Astrocyte (in vitro differentiated cells and primary cell): ENCODE measurements around the gene WIPF3. TPM values are rescaled to one million over a fixed set of nuclear protein-coding genes. Genes with fewer than 3 reads are reported as not detected.
A peak's percentile ranks its signal among the peaks of the same experiment; 100 is the strongest.

Source experiments
- DNase-seq: peaks from one replicate; pipeline ENCODE4 v3.0.0-alpha.2; 2010; ENCODE audit warnings: low read depth
- FAIRE-seq: peaks from 2 replicates; lab custom pipeline; 2011; peaks lifted over from hg19 to GRCh38; lab: Jason Lieb, UNC
- H2AFZ ChIP-seq: 2 replicates; pipeline ENCODE4 v1.6.0; 2012; ENCODE audit warnings: low read depth, low read length, inconsistent platforms
- H3K27ac ChIP-seq: 2 replicates; pipeline ENCODE4 v1.5.1; 2011; ENCODE audit warnings: low read depth, low read length, inconsistent platforms
- H3K27me3 ChIP-seq: 2 replicates; pipeline ENCODE4 v1.6.0; 2011; ENCODE audit warnings: low read length, inconsistent platforms; ENCODE audit not compliant: insufficient read depth
- H3K36me3 ChIP-seq: 2 replicates; pipeline ENCODE4 v1.5.1; 2011; ENCODE audit warnings: low read length, inconsistent platforms; ENCODE audit not compliant: insufficient read depth
- H3K4me1 ChIP-seq: 2 replicates; pipeline ENCODE4 v1.5.1; 2011; ENCODE audit warnings: low read length, inconsistent platforms; ENCODE audit not compliant: insufficient read depth
- H3K4me2 ChIP-seq: 2 replicates; pipeline ENCODE4 v1.6.0; 2012; ENCODE audit warnings: low read length, inconsistent platforms
- H3K4me3 ChIP-seq: 2 replicates; pipeline ENCODE4 v1.5.1; 2011; ENCODE audit warnings: low read depth, mild to moderate bottlenecking, low read length, inconsistent platforms; ENCODE audit not compliant: insufficient read depth
- H3K79me2 ChIP-seq: 2 replicates; pipeline ENCODE4 v1.6.0; 2012; ENCODE audit warnings: mild to moderate bottlenecking, low read length, inconsistent platforms; ENCODE audit not compliant: insufficient read depth
- H3K9ac ChIP-seq: 2 replicates; pipeline ENCODE4 v1.6.0; 2012; ENCODE audit warnings: mild to moderate bottlenecking, low read length, inconsistent platforms
- H3K9me3 ChIP-seq: 2 replicates; pipeline ENCODE4 v1.5.1; 2012; ENCODE audit warnings: low read depth, mild to moderate bottlenecking, low read length, inconsistent platforms; ENCODE audit not compliant: insufficient read depth
- H4K20me1 ChIP-seq: 2 replicates; pipeline ENCODE4 v1.6.0; 2012; ENCODE audit warnings: low read length, inconsistent platforms; ENCODE audit not compliant: insufficient read depth
- H3K27ac Mint-ChIP-seq: one replicate; pipeline ENCODE4 v1.8.0; 2021; ENCODE audit warnings: mild to moderate bottlenecking, mixed read lengths; ENCODE audit not compliant: unreplicated experiment
- H3K27me3 Mint-ChIP-seq: one replicate; pipeline ENCODE4 v1.8.0; 2021; ENCODE audit warnings: low read depth, mixed read lengths; ENCODE audit not compliant: unreplicated experiment
- H3K36me3 Mint-ChIP-seq: one replicate; pipeline ENCODE4 v1.8.0; 2021; ENCODE audit warnings: low read depth, mixed read lengths; ENCODE audit not compliant: unreplicated experiment
- H3K4me1 Mint-ChIP-seq: one replicate; pipeline ENCODE4 v1.8.0; 2021; ENCODE audit warnings: low read depth, mixed read lengths; ENCODE audit not compliant: unreplicated experiment
- H3K4me3 Mint-ChIP-seq: one replicate; pipeline ENCODE4 v1.8.0; 2021; ENCODE audit warnings: mild to moderate bottlenecking, moderate library complexity, mixed read lengths; ENCODE audit not compliant: unreplicated experiment
- H3K9me3 Mint-ChIP-seq: one replicate; pipeline ENCODE4 v1.8.0; 2021; ENCODE audit warnings: mild to moderate bottlenecking, mixed read lengths; ENCODE audit not compliant: unreplicated experiment
- CTCF ChIP-seq: IDR thresholded peaks from 2 replicates; pipeline ENCODE4 v1.5.1; 2011; ENCODE audit warnings: low read depth, mild to moderate bottlenecking, inconsistent platforms, low read length, moderate library complexity; ENCODE audit not compliant: insufficient read depth
- EZH2 ChIP-seq: IDR thresholded peaks from 2 replicates; pipeline ENCODE4 v1.6.1; 2012; ENCODE audit warnings: mild to moderate bottlenecking, low read length, inconsistent platforms; ENCODE audit not compliant: insufficient read depth
- total RNA-seq: library from RNA; stranded (reverse); gene quantifications from 2 replicates; pipeline ENCODE4 v1.2.1, GENCODE V29; 2021

Gene WIPF3
- total RNA-seq, 1 donor from 2014 or later = 1.0 TPM

- Histone ChIP-seq H2AFZ (no peak overlapping the region), H3K27me3 (no peaks in the 10 kb centered on the region), H3K36me3 (peaks cover 27% of the 10 kb centered on the region), H4K20me1 (peaks cover 25% of the 10 kb centered on the region), H3K79me2 (peaks cover 3% of the 10 kb centered on the region), H3K9ac (no peak overlapping the region), H3K27ac (no peak overlapping the region), H3K4me1 (no peaks in the 10 kb centered on the region), H3K4me3 (no peak overlapping the region), H3K9me3 (no peaks in the 10 kb centered on the region), H3K4me2 (no peak overlapping the region)
- peak; percentile 63 for FAIRE-seq
- H3K4me1 Mint-ChIP-seq = peaks cover 14% of the 10 kb centered on the region
- no peak overlapping the region for H3K4me3 Mint-ChIP-seq
- H3K9me3 Mint-ChIP-seq = peaks cover 2% of the 10 kb centered on the region
- peaks cover 21% of the 10 kb centered on the region for H3K36me3 Mint-ChIP-seq
- no peak for TF ChIP-seq EZH2
- TF ChIP-seq CTCF = peak; percentile 92
- no peak overlapping the region for H3K27ac Mint-ChIP-seq
- no peaks in the 10 kb centered on the region for H3K27me3 Mint-ChIP-seq
- peak; percentile 25 for DNase-seq
Measured at GRCh38 chr7:29921404-29922010, 115.2 kb downstream of the WIPF3 start.

DNA sequence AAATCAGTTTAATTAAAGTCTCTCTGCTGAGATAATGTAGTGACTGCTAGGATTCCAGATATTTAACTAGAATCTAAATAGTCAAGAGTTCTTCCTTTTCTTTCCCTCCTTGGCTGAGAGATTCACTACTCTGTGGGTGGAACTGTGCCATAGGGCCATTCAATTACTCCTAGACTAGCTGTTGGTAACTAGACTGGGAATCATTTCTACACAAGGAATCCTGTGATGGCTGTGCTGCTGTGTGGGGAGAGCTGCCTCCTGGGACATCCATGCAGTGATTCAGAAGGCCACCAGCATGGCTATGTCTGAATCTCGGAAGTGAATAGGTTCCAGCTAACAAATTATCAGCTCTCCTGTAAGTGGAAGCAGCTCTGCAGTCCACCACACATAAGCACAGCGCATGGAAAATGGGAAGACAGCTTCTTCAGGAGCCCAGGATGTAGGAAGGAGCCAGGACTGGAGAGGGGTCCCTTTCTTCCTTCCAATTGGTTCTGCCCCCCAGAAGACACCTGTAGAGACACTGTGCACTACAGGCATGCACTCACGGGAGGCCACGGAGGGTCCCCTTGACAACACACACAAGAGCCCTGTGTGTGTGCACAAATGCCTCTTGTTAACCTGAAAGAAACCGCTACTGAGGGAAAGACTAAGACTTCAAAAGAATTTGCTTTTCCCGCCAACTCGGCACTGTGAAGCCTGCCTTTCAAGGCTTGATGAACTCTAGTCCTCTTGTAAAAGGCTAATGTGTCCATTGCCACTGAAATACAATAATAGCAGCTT lies 116.8 kb downstream of the WIPF3 start:
- Mint-ChIP-seq H3K4me1 (peaks cover 14% of the 10 kb centered on the region), H3K36me3 (peaks cover 16% of the 10 kb centered on the region), H3K4me3 (no peak overlapping the region), H3K27me3 (no peaks in the 10 kb centered on the region), H3K9me3 (peaks cover 2% of the 10 kb centered on the region), H3K27ac (no peak overlapping the region)
- H3K36me3 ChIP-seq = peaks cover 29% of the 10 kb centered on the region
- DNase-seq (no peak), FAIRE-seq (no peak)
- H3K4me3 ChIP-seq = no peak overlapping the region
- no peak overlapping the region for H3K27ac ChIP-seq
- TF ChIP-seq CTCF (no peak), EZH2 (no peak)
- no peak overlapping the region for H3K9ac ChIP-seq
- H3K9me3 ChIP-seq = no peaks in the 10 kb centered on the region
- H3K79me2 ChIP-seq = peaks cover 3% of the 10 kb centered on the region
- no peaks in the 10 kb centered on the region for H3K4me1 ChIP-seq
- no peak overlapping the region for H2AFZ ChIP-seq
- peaks cover 32% of the 10 kb centered on the region for H4K20me1 ChIP-seq
- H3K4me2 ChIP-seq = no peak overlapping the region
- H3K27me3 ChIP-seq = no peaks in the 10 kb centered on the region

DNA sequence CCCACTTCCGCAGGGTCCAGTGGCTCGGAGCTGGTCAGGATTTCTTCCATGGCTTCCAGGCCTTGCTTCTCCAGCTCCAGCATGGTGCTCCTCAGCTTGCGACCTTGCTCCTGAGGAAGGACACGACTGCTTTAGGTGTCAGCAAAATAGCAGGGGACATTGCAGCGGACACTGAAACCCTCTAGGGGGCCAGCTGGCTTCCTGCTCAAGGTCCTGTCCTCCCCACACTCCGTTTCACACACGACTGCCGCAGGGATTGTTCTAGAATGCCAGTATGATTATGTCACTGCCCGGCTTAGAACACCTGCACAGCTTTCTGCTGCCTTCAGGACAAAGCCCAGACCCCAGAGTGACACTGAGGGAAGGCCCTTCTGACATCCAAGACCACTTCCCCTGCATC lies 117.7 kb downstream of the WIPF3 start:
- H3K36me3 Mint-ChIP-seq = peaks cover 20% of the 10 kb centered on the region
- TF ChIP-seq CTCF = no peak
- no peak for TF ChIP-seq EZH2
- peaks cover 29% of the 10 kb centered on the region for H3K36me3 ChIP-seq

More for the DNA sequence above, 117.7 kb downstream of the WIPF3 start:
- no peaks in the 10 kb centered on the region for H3K27me3 ChIP-seq
- Mint-ChIP-seq H3K27me3 (no peaks in the 10 kb centered on the region), H3K4me1 (peaks cover 14% of the 10 kb centered on the region), H3K9me3 (peaks cover 2% of the 10 kb centered on the region), H3K4me3 (no peak overlapping the region), H3K27ac (no peak overlapping the region)
- no peaks in the 10 kb centered on the region for H3K9me3 ChIP-seq
- DNase-seq = no peak
- no peaks in the 10 kb centered on the region for H3K4me1 ChIP-seq
- no peak overlapping the region for H3K4me3 ChIP-seq
- peaks cover 3% of the 10 kb centered on the region for H3K79me2 ChIP-seq
- no peak overlapping the region for H3K27ac ChIP-seq
- peaks cover 37% of the 10 kb centered on the region for H4K20me1 ChIP-seq
- H3K4me2 ChIP-seq = no peak overlapping the region
- no peak for FAIRE-seq
- H3K9ac ChIP-seq = no peak overlapping the region
- no peak overlapping the region for H2AFZ ChIP-seq
